ENCODE data around the gene RABL3. TPM values are rescaled to one million over a fixed set of nuclear protein-coding genes. Genes with fewer than 3 reads are reported as not detected.
"Not testable (repeated sequence)": the region's sequence is repeated elsewhere in the genome, so short reads cannot be mapped to it uniquely, and the experiment has no call there.

Gene RABL3
- total and polyA plus RNA-seq, 12 donors = 2.8 to 33.9 (median 20.4) TPM

- intact Hi-C loops (cut with DNase I) = no loop called here
- ATAC-seq (no peak), DNase-seq (no peak)
- Histone ChIP-seq H3K27ac (no peak overlapping the region), H3K9me3 (peaks cover 0 to 10% (median 0%) of the 10 kb centered on the region in 11 donors), H3K36me3 (peaks cover 0 to 28% (median 0%) of the 10 kb centered on the region in 9 donors), H3K27me3 (no peaks in the 10 kb centered on the region), H3K4me1 (no peaks in the 10 kb centered on the region), H3K4me3 (no peak overlapping the region)
- no peak for TF ChIP-seq CTCF (IDR thresholded peaks at IDR 0.05)
- WGBS, 2 donors = 89 to 91% methylated on average over 4 of the region's 4 CpGs
Measured at GRCh38 chr3:120730576-120731542, 11.5 kb downstream of the RABL3 start.

- no peak for TF ChIP-seq CTCF (IDR thresholded peaks at IDR 0.05)
- H3K4me3 ChIP-seq = no peak overlapping the region
- WGBS, 2 donors = 81 to 90% methylated on average over 1 of the region's 1 CpG
- ATAC-seq (no peak), DNase-seq (no peak)
- no peaks in the 10 kb centered on the region for H3K4me1 ChIP-seq
- H3K27ac ChIP-seq = no peak overlapping the region
- intact Hi-C loops (cut with DNase I) = no loop called here
- H3K27me3 ChIP-seq = no peaks in the 10 kb centered on the region
- peaks cover 0 to 6% (median 0%) of the 10 kb centered on the region in 11 donors for H3K9me3 ChIP-seq
- H3K36me3 ChIP-seq = peaks cover 0 to 29% (median 0%) of the 10 kb centered on the region in 9 donors
Measured at GRCh38 chr3:120726791-120727190, 15.5 kb downstream of the RABL3 start.

GRCh38 chr3:120719167-120719834 is 23.0 kb downstream of the RABL3 start:
- ATAC-seq; H3K27me3 ChIP-seq; H3K36me3 ChIP-seq; intact Hi-C loops (cut with DNase I); H3K4me1 ChIP-seq; H3K9me3 ChIP-seq: not testable (repeated sequence)
- peak overlapping the region in 6 of 10 donors; percentile 5 to 67 (median 51) for H3K27ac ChIP-seq
- peak overlapping the region; percentile 10 to 62 (median 44) for H3K4me3 ChIP-seq
- DNase-seq = peak; percentile 69
- 52 to 61% methylated on average over 20 of the region's 20 CpGs for WGBS, 2 donors

GRCh38 chr3:120713262-120713661 is 29.1 kb downstream of the RABL3 start:
- H3K36me3 ChIP-seq = peaks cover 0 to 17% (median under 1%) of the 10 kb centered on the region in 9 donors
- H3K27ac ChIP-seq = no peak overlapping the region
- no peaks in the 10 kb centered on the region for H3K27me3 ChIP-seq
- intact Hi-C loops (cut with DNase I) = no loop called here
- no peak for TF ChIP-seq CTCF (IDR thresholded peaks at IDR 0.05)
- H3K4me1 ChIP-seq = no peaks in the 10 kb centered on the region
- DNase-seq = no peak
- H3K9me3 ChIP-seq = no peaks in the 10 kb centered on the region
- no peak overlapping the region for H3K4me3 ChIP-seq
- no peak for ATAC-seq
